ENCODE measurements around the gene CRHR2.

CRHR2 gene

DNA sequence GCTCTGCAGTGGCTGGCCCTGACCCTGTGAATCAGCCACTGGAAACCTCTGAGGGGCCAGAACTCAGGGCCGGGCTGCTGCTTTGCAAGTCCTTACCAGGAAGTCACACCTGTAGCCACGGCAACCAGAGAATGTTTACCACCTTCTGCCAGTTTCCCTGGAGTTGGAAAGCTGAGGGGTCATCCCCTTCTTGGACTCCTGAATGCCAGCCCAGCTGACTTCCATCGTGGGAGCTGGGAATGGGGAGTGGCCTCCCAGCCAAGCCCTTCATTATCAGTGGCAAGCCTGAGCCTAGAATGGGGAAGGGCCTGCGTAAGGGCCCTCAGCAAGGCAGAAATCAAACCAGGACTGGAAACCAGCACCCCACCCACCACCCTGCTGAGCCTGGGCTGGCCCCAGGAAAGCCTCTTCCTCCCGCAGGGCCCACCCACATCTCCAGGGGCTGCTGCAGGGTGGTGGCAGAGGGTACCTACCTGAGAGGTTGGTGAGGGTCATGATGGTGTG lies 6.5 kb upstream of the CRHR2 start:
- TF ChIP-seq, protein P1, sequence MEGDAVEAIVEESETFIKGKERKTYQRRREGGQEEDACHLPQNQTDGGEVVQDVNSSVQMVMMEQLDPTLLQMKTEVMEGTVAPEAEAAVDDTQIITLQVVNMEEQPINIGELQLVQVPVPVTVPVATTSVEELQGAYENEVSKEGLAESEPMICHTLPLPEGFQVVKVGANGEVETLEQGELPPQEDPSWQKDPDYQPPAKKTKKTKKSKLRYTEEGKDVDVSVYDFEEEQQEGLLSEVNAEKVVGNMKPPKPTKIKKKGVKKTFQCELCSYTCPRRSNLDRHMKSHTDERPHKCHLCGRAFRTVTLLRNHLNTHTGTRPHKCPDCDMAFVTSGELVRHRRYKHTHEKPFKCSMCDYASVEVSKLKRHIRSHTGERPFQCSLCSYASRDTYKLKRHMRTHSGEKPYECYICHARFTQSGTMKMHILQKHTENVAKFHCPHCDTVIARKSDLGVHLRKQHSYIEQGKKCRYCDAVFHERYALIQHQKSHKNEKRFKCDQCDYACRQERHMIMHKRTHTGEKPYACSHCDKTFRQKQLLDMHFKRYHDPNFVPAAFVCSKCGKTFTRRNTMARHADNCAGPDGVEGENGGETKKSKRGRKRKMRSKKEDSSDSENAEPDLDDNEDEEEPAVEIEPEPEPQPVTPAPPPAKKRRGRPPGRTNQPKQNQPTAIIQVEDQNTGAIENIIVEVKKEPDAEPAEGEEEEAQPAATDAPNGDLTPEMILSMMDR (conservative IDR thresholded peaks at IDR 0.05) = no peak
- H3K27ac ChIP-seq = no peak overlapping the region

DNA sequence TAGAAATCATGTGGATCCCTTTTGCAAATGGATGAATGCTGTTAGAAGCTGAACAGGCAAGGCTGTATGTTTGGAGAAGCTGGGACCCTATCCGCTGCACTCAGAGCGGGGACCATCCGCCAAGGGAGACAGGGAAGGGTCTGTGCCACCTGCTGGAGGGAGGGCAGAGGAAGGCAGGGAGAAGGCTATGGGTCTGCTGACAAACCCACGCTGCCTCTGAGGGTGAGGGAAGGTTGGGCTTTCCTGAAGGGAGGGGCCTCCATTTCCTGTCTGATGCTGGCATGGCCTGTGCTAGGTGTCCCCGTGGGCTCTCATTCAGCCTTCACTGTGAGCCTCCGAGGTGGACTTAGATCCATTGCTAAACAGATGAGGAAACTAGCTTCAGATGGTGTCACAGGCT lies 5.3 kb upstream of the CRHR2 start:
- TF ChIP-seq, protein P1 (conservative IDR thresholded peaks at IDR 0.05) = no peak
- H3K27ac ChIP-seq = no peak overlapping the region

DNA sequence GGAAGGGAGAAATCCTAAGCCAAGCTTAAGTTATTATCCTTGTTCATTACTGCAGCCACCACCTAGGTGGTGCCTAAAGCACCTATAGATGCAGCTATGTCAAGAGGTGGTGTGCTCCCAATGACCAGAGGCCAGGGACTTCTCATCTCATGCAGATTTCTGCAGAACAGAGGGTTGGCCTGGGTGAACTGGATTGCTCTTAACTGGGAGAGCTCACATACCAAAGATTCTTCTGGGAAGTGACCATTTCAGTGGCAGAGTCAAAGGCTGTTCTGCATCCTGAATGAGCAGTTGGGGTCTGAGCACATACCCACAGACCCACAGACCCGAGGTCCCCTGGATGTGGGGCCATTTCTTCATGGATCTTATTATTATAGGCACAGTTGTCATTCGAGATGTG lies 2.1 kb upstream of the CRHR2 start:
- TF ChIP-seq, protein P1 (conservative IDR thresholded peaks at IDR 0.05) = no peak
- no peak overlapping the region for H3K27ac ChIP-seq

DNA sequence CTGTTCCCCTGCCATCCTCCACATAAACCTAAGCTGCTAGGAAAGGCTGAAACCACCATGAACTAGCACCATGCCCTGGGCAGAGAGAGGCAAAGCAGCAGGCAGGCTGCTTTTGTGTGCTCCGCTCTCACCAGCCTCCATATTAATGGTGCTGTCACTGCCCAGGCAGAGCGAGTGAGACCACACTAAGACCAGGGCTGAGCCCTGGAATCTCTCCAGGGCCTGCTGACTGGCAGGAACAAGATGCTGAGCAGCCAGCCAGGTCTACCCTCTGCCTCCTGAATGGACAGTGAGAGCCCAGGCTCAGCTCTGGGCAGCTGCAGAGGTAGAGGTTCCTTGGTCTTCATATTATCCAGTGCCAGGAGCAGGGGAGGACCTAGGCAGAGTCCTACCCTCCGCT lies 1.6 kb upstream of the CRHR2 start:
- TF ChIP-seq, protein P1 (conservative IDR thresholded peaks at IDR 0.05) = no peak

DNA sequence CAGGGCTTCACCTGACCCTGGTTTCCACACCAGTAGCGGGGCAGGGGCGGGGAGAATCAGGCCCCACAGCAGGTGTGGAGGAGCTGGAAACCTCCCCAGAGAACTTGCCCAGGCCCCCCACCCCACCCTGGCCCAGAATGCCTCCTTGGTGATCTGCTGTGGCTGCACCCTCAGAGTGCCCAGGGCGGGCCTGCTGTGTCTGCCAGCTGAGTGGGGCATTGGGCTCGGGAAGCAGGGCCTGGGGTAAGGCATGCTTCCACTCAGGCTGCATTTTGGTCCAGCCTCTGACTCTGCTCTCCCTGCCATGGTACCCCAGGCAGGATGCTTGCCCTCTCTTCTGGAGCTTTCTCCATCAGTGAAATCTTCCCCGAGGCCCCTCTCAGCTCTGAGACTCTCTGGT lies 1.1 kb upstream of the CRHR2 start:
- H3K27ac ChIP-seq = no peak overlapping the region
- TF ChIP-seq, protein P1 (conservative IDR thresholded peaks at IDR 0.05) = no peak

More for the DNA sequence above, 1.6 kb upstream of the CRHR2 start:
- H3K27ac ChIP-seq = no peak overlapping the region

DNA sequence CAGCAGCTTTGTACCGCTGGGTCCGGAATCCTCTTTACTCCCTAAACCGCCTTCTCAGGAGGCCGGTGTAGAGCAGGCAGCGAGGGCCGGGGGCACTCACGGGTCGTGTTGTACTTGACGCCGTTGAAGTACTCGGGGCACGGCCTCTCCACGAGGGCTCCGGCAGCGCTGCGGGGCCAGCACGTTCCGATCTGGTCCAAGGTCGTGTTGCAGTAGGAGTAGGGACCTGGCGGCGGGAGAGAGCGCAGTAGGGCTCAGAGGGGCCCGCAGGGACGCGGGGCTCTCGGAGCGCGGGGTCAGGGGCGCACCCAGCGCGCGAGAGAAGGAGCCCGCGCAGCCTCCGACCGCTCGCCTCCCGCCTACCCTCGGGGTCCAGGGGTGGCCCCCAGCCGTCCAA lies 443 bp downstream of the CRHR2 start:
- TF ChIP-seq, protein P1 (conservative IDR thresholded peaks at IDR 0.05) = no peak
- no peak overlapping the region for H3K27ac ChIP-seq

DNA sequence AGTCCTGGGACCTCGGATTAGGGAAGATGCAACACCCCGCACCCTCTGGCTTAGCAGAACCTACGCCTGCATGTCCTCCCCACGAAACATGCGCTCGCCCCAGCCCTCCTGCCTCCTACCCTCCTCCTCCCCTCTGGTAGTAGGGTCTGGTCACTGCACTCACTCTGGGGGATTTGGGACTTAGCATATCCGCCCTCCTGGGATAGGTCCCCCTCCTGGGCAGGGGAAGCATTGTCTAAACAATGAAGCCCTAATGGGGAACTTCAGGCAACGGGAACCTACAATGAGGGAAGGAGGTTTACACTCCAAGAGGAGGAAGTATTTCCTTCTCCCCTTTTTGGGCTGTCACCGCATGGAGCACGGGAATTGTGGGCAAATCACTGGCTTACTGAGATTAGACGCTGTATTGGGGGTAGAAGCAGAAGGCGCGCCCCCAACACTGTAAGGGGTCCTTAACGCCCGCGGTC lies 892 bp downstream of the CRHR2 start:
- TF ChIP-seq, protein P1 (conservative IDR thresholded peaks at IDR 0.05) = no peak
- H3K27ac ChIP-seq = no peak overlapping the region
